Psoas muscle (tissue), 8 donors: ENCODE measurements around the gene CA9. TPM values are rescaled to one million over a fixed set of nuclear protein-coding genes. Genes with fewer than 3 reads are reported as not detected.

ENCODE experiments used
- ATAC-seq, 4 donors: fragments of 200-7000 bp; cut with Tn5 transposase; one replicate each; pipeline ENCODE4 v1.9.1; 2020; ENCODE audit warnings: moderate library complexity in 3 of 4, mild to moderate bottlenecking in 2 of 4
- DNase-seq, 2 donors: peaks; one replicate each; pipeline ENCODE4 v3.0.0-alpha.2; 2020
- H3K27ac ChIP-seq: fragments of 200-600 bp; one replicate; pipeline ENCODE4 v1.8.0; 2022
- H3K27me3 ChIP-seq, 3 donors: fragments of 200-600 bp in 1 of 3; one replicate each; pipeline versions ENCODE4 v1.6.1 to v1.8.0; 2013 to 2022; ENCODE audit warnings: low read length in 2 of 3, mild to moderate bottlenecking in 2 of 3, moderate library complexity in 1 of 3; ENCODE audit not compliant: insufficient read depth in 3 of 3
- H3K36me3 ChIP-seq, 2 donors: fragments of 200-600 bp in 1 of 2; one replicate each; pipeline versions ENCODE4 v1.6.1 to v1.8.0; 2013 to 2022; ENCODE audit warnings: low read depth in 1 of 2, mild to moderate bottlenecking in 1 of 2, moderate library complexity in 1 of 2; ENCODE audit not compliant: insufficient read depth in 1 of 2
- H3K4me1 ChIP-seq: fragments of 200-600 bp; one replicate; pipeline ENCODE4 v1.8.0; 2022
- H3K4me3 ChIP-seq: fragments of 200-600 bp; one replicate; pipeline ENCODE4 v1.8.0; 2022; ENCODE audit warnings: mild to moderate bottlenecking
- H3K9me3 ChIP-seq: fragments of 200-600 bp; one replicate; pipeline ENCODE4 v1.8.0; 2022
- WGBS, 3 donors: extraction: QIAGEN DNeasy Blood & Tissue Kit; methylation state at CpG; one replicate each; pipeline versions ENCODE4 v1.1.6 to v1.1.7; 2013; 5-methylcytosine and 5-hydroxymethylcytosine counted together
- intact Hi-C, 2 donors: fragments of 100-400 bp; cut with DNase I; formaldehyde crosslinking; loops; one replicate each; pipeline versions ENCODE4 v1.11.0 to v1.14.2; 2022
- polyA plus RNA-seq, 3 donors: library from polyadenylated mRNA; stranded (reverse); fragments of 200-250 nt; gene quantifications; one replicate each; pipeline ENCODE4 v1.2.3, GENCODE V29; 2013
- total RNA-seq, 4 donors: library from RNA; stranded (reverse); fragmentation: NEBNext Ultra II Directional in 2 of 4; extraction: Animal tissue kit (Norgen Biotek cat#: 25700) in 2 of 4; gene quantifications; one replicate each; pipeline versions ENCODE4 v1.2.1 to v1.2.4, GENCODE V29; 2021 to 2023
- TF ChIP-seq, protein P1 (sequence below): fragments of 200-600 bp; IDR thresholded peaks from one replicate; pipeline ENCODE4 v1.8.0; 2022; ENCODE audit warnings: antibody characterized with exemption
- donor health status: healthy with polysubstance abuse.
- donor health status: DM: no; HTN: no; CAD: no; lungs with moderate emphysema.
- donor health status: Bipolar disorder and iron deficiency.
- donor health status: healthy.
- donor health status: DM: yes; HTN: yes; CAD: no.
- donor health status: DM: no; HTN: no; CAD: no.
- donor health status: DM: no; HTN: no; CAD: no.
- donor health status: DM: yes; HTN: yes; CAD: no.

CA9 gene
- total and polyA plus RNA-seq, 7 donors, result 0.03 to 0.49 (median 0.05) TPM; not detected in 4

DNA sequence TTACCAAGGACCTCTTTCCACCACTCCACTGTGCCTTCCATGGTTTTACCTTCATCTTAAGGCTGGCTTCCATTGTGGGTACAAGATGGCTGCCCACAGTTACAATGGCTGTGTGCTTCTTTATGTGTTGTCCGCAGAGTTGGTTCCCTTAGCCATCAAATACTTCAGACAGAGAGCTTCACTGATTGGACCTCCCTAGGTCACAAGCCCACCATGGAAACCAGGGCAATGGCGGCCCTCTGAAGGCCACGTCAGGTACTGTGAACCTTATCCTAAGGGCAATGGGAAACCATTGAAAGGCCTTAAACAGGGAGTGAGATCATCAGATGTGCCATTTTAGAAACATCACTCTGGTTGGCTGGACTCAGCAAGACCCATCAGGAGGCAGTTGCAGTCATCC is 5.8 kb upstream of the CA9 start:
- DNase-seq (no peak), ATAC-seq (no peak)
- H3K36me3 ChIP-seq, result no peaks in the 10 kb centered on the region
- intact Hi-C loops, result no loop called here
- TF ChIP-seq, protein P1, sequence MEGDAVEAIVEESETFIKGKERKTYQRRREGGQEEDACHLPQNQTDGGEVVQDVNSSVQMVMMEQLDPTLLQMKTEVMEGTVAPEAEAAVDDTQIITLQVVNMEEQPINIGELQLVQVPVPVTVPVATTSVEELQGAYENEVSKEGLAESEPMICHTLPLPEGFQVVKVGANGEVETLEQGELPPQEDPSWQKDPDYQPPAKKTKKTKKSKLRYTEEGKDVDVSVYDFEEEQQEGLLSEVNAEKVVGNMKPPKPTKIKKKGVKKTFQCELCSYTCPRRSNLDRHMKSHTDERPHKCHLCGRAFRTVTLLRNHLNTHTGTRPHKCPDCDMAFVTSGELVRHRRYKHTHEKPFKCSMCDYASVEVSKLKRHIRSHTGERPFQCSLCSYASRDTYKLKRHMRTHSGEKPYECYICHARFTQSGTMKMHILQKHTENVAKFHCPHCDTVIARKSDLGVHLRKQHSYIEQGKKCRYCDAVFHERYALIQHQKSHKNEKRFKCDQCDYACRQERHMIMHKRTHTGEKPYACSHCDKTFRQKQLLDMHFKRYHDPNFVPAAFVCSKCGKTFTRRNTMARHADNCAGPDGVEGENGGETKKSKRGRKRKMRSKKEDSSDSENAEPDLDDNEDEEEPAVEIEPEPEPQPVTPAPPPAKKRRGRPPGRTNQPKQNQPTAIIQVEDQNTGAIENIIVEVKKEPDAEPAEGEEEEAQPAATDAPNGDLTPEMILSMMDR, result no peak
- 95 to 97% (median 97%) methylated on average over 3 of the region's 3 CpGs for WGBS, 3 donors
- H3K9me3 ChIP-seq, result no peaks in the 10 kb centered on the region
- no peaks in the 10 kb centered on the region for H3K27me3 ChIP-seq
- no peak overlapping the region for H3K4me3 ChIP-seq
- peaks cover 8% of the 10 kb centered on the region for H3K4me1 ChIP-seq
- H3K27ac ChIP-seq, result no peak overlapping the region

DNA sequence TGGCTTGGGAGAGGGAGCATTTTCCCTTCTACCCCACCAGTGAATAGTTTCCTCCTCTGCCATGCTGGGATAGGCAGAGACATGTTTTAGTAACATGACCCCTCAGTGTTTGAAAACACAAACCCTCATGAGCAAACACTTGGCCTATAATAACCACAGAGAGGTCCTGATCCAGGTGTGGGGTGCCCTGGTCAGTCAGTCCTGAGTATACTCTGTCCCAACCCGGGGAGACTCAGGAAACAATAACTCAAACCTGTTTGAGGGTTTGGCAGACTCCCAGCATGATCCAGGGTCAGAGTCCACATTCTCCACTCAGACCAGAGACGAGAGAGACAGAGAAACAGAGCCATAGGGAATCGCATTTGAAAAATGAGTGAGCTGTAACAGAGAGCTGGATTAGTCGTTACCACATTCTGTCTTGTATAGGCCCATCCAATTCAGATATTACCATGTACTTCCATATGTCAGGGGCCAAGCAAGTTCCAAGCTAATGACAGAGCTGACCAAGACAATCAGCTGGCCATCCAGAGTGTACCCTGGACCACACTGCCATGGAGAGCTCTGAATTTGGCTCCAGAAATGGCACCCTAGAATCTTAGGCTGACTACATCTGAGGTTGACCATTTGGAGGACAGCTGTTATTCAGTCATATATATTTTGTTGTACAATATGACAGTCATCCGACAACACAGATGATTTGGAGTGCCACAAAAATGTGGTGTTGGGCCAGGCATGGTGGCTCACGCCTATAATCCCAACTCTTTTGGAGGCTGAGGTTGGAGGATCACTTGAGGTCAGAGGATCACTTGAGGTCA is 4.2 kb upstream of the CA9 start:
- Histone ChIP-seq H3K27ac (no peak overlapping the region), H3K4me1 (peaks cover 18% of the 10 kb centered on the region), H3K27me3 (no peaks in the 10 kb centered on the region), H3K4me3 (no peak overlapping the region), H3K36me3 (no peaks in the 10 kb centered on the region), H3K9me3 (no peaks in the 10 kb centered on the region)
- intact Hi-C loops, result no loop called here
- DNase-seq (no peak), ATAC-seq (no peak)
- TF ChIP-seq, protein P1, result no peak
- WGBS, 3 donors, result 57 to 70% (median 65%) methylated on average over 6 of the region's 6 CpGs

DNA sequence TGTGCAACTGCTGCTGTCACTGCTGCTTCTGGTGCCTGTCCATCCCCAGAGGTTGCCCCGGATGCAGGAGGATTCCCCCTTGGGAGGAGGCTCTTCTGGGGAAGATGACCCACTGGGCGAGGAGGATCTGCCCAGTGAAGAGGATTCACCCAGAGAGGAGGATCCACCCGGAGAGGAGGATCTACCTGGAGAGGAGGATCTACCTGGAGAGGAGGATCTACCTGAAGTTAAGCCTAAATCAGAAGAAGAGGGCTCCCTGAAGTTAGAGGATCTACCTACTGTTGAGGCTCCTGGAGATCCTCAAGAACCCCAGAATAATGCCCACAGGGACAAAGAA is 265 bp downstream of the CA9 start:
- Histone ChIP-seq H3K9me3 (no peaks in the 10 kb centered on the region), H3K4me3 (no peak overlapping the region), H3K36me3 (no peaks in the 10 kb centered on the region), H3K27ac (no peak overlapping the region), H3K27me3 (no peaks in the 10 kb centered on the region), H3K4me1 (peaks cover 20% of the 10 kb centered on the region)
- WGBS, 3 donors, result 49 to 74% (median 53%) methylated on average over 3 of the region's 3 CpGs
- DNase-seq (no peak), ATAC-seq (no peak)
- TF ChIP-seq, protein P1, result no peak
- intact Hi-C loops, result loop anchor here in 1 of 2 donors (2.0 kb wide), 1 partner anchor 45 kb away; no protein-coding TSS in a partner anchor

DNA sequence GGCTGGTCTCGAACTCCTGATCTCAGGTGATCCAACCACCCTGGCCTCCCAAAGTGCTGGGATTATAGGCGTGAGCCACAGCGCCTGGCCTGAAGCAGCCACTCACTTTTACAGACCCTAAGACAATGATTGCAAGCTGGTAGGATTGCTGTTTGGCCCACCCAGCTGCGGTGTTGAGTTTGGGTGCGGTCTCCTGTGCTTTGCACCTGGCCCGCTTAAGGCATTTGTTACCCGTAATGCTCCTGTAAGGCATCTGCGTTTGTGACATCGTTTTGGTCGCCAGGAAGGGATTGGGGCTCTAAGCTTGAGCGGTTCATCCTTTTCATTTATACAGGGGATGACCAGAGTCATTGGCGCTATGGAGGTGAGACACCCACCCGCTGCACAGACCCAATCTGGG is 1.5 kb downstream of the CA9 start:
- intact Hi-C loops, result loop anchor here in 1 of 2 donors (2.0 kb wide), 1 partner anchor 44 kb away; no protein-coding TSS in a partner anchor
- no peaks in the 10 kb centered on the region for H3K36me3 ChIP-seq

More for the DNA sequence above, 1.5 kb downstream of the CA9 start:
- no peak for ATAC-seq
- DNase-seq, result no peak
- whole genome bisulfite sequencing, 3 donors, result 48 to 53% (median 52%) methylated on average over 13 of the region's 13 CpGs
- peaks cover 20% of the 10 kb centered on the region for H3K4me1 ChIP-seq
- H3K27me3 ChIP-seq, result no peaks in the 10 kb centered on the region
- H3K27ac ChIP-seq, result no peak overlapping the region
- no peaks in the 10 kb centered on the region for H3K9me3 ChIP-seq
- H3K4me3 ChIP-seq, result peak overlapping the region; percentile 72
- TF ChIP-seq, protein P1, result no peak
